Superior temporal gyrus (tissue), 1 donor: Measurements from ENCODE around the gene TPM3.
"Not testable (repeated sequence)": the region's sequence is repeated elsewhere in the genome, so short reads cannot be mapped to it uniquely, and the experiment has no call there.

ENCODE experiments used
- DNase-seq: peaks from one replicate; pipeline ENCODE4 v3.0.0-alpha.2; 2016; ENCODE audit errors: extremely low spot score

Gene TPM3

GRCh38 chr1:154170547-154171222 is 21.2 kb downstream of the TPM3 start:
- DNase-seq = no peak

- DNase-seq = no peak
These were observed 24.4 kb downstream of the TPM3 start for GRCh38 chr1:154167461-154167860.

- DNase-seq = no peak
These were observed 25.7 kb downstream of the TPM3 start for GRCh38 chr1:154166207-154166606.

DNA sequence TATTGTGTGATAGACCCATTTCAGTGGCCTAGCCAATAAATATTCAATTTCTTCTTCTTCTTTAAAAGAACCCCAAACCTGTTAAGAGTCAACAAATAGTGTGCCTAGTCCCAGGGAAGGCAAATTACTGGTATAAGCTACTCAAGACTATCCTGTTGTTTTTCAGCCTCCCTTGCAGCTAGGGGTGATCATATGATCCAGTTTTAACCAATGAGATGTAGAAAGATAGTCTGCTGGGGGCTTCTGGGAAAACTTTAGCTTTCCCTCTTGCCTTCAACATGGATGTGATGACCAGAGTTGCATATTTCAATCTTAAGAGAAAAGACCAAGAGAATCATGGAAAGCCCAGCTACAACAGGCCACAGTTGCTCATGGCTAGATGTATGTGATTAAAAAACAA is 32.3 kb downstream of the TPM3 start:
- DNase-seq = no peak

GRCh38 chr1:154158307-154159125 is 33.4 kb downstream of the TPM3 start:
- no peak for DNase-seq

- DNase-seq = no peak
These were observed 34.2 kb downstream of the TPM3 start for GRCh38 chr1:154157520-154158306.

DNA sequence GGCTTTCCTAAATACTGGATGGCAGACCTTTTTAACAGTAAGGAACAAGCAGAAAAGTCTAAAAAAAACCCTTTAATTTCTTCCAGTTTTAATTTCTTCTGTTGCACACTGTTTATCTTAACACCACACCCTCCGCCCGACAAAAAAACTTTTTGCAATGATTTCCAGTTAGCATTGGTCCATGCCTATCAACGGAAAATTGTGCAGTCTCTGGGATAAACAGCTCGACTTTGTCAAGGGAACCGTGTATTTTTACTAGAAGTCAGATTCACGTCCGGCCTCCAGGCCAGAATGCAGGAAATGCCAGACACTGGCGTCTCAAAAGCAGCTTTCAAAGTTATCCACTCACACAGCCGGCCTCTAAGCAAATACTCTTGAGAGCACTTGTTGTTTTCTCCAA is 36.6 kb downstream of the TPM3 start:
- DNase-seq = no peak

GRCh38 chr1:154154534-154155191 is 37.2 kb downstream of the TPM3 start, which contains the start of gene NUP210L:
Gene NUP210L (minus strand): TSS chr1:154155073.
- no peak for DNase-seq

DNA sequence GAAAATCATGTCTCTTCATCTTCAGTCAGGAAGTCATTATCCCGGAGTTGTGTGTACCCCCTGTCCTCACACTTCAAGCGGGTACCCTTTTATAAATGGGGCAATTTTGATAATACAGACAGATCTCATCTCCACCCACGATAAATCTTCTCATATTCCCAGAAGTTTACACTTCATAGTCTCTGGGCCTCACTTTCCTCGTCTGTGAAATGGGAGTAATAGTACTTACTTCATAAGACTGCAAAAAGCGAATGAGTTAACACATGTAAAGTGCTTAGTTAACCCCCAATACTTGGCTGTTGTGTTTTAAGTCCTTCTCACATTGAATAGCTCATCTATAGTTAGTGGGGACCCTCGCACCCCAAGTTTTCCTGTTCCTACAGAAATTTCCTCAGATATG is 37.8 kb downstream of the TPM3 start:
- no peak for DNase-seq

GRCh38 chr1:154151311-154151710 is 40.6 kb downstream of the TPM3 start:
- no peak for DNase-seq

GRCh38 chr1:154148807-154149206 is 43.1 kb downstream of the TPM3 start:
- DNase-seq = no peak

GRCh38 chr1:154147505-154147904 is 44.4 kb downstream of the TPM3 start:
- not testable (repeated sequence) for DNase-seq

- DNase-seq = no peak
These were observed 45.9 kb downstream of the TPM3 start for GRCh38 chr1:154145986-154146385.

GRCh38 chr1:154142358-154142757 is 49.5 kb downstream of the TPM3 start:
- DNase-seq = no peak

DNA sequence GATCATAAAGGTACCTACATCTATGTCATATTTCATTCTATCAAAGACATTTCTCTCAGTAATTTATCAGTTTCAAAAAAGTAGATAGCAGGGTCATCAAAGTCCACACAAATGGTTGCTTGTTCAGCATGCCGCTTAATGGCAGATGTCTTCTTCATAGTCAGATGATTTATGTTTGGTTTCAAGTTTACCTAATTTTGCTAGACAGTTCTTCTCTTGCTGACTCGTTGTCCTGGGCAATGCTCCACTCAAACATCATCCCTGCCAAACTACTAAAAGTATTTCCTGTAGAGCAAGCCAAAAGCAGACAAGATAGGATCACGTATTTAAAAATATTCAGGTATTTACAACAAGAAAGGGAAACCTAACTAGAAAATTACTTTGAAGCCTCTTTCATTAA is 50.7 kb downstream of the TPM3 start:
- DNase-seq = no peak

GRCh38 chr1:154137888-154138287 is 54.0 kb downstream of the TPM3 start:
- no peak for DNase-seq

DNA sequence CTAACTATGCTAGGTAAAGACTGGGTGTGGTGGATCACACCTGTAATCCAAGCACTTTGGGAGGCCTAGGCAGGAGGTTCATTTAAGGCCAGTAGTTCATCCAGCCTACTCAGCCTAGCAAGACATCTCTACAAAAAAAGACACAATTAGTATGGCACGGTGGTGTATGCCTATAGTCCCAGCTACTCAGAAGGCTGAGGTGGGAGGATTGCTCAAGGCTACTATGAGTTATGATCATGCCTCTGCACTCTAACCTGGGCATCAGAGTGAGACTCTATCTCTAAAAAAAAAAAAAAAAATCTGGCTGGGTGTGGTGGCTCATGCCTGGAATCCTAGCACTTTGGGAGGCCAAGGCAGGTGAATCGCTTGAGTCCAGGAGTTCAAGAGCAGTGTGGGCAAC is 58.6 kb downstream of the TPM3 start:
- DNase-seq = no peak

GRCh38 chr1:154129391-154129970 is 62.4 kb downstream of the TPM3 start:
- DNase-seq = no peak

DNA sequence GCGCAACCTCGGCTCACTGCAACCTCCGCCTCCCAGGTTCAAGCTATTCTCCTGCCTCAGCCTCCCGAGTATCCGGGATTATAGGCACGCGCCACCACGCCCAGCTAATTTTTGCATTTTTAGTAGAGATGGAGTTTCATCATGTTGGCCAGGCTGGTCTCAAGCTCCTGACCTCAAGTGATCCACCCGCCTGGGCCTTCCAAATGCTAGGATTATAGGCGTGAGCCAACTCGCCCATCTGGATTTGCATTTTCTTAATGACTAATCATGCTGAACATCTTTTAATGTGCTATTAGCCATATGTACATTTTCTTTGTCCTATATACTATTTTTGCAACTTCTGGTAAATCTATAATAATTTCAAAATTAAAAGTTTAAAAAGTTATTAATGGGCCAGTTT is 68.7 kb downstream of the TPM3 start:
- not testable (repeated sequence) for DNase-seq

GRCh38 chr1:154117642-154118041 is 74.3 kb downstream of the TPM3 start:
- no peak for DNase-seq

- DNase-seq = no peak
These were observed 76.7 kb downstream of the TPM3 start for GRCh38 chr1:154115180-154115579.
